SU-DHL-6 (cell line): Measurements from ENCODE around the gene TTLL11.
A peak's percentile ranks its signal among the peaks of the same experiment; 100 is the strongest.

Source experiments
- H2AFZ ChIP-seq: fragments of 200-600 bp; sonication (generic); 2 replicates; pipeline ENCODE4 v1.6.1; 2014; ENCODE audit warnings: low read depth, mild to moderate bottlenecking, moderate library complexity, mixed read lengths, antibody characterized with exemption, low read length; ENCODE audit not compliant: severe bottlenecking
- H3F3A ChIP-seq: fragments of 200-600 bp; shearing (Covaris generic); 2 replicates; pipeline ENCODE4 v1.6.0; 2016; ENCODE audit warnings: antibody characterized with exemption, mild to moderate bottlenecking; ENCODE audit not compliant: insufficient read depth
- H3K27ac ChIP-seq: fragments of 200-600 bp; sonication (generic); 2 replicates; pipeline ENCODE4 v1.5.1; 2016; ENCODE audit warnings: low read depth, mild to moderate bottlenecking, low read length, moderate library complexity, mixed read lengths
- H3K27me3 ChIP-seq: fragments of 200-600 bp; sonication (generic), shearing (Covaris generic); 2 replicates; pipeline ENCODE4 v1.6.0; 2014; ENCODE audit warnings: mild to moderate bottlenecking, low read length
- H3K36me3 ChIP-seq: fragments of 200-600 bp; sonication (generic); 2 replicates; pipeline ENCODE4 v1.6.1; 2014; ENCODE audit warnings: mild to moderate bottlenecking, low read length, mixed read lengths
- H3K4me2 ChIP-seq: fragments of 300-600, 200-600 bp; shearing (Covaris generic), sonication (generic); 2 replicates; pipeline ENCODE4 v1.6.0; 2014; ENCODE audit warnings: low read length, low read depth, mild to moderate bottlenecking; ENCODE audit not compliant: poor library complexity, severe bottlenecking
- H3K4me3 ChIP-seq: fragments of 200-600 bp; sonication (generic); 2 replicates; pipeline ENCODE4 v1.5.1; 2014; ENCODE audit warnings: antibody characterized with exemption, low read length, mild to moderate bottlenecking, mixed read lengths; ENCODE audit not compliant: insufficient read depth, poor library complexity, severe bottlenecking
- H3K79me2 ChIP-seq: fragments of 200-600 bp; sonication (generic); 2 replicates; pipeline ENCODE4 v1.6.1; 2014; ENCODE audit warnings: mild to moderate bottlenecking, low read length, moderate library complexity; ENCODE audit not compliant: insufficient read depth
- H3K9ac ChIP-seq: fragments of 200-600 bp; sonication (generic); 2 replicates; pipeline ENCODE4 v1.7.0; 2014; ENCODE audit warnings: mild to moderate bottlenecking, low read length
- H3K9me2 ChIP-seq: fragments of 200-600 bp; sonication (generic); replicated peaks from 2 replicates; pipeline ENCODE4 v1.6.1; 2014; ENCODE audit warnings: low read length; ENCODE audit not compliant: insufficient read depth
- H3K9me3 ChIP-seq: fragments of 200-600 bp; sonication (generic); 2 replicates; pipeline ENCODE4 v1.6.1; 2014; ENCODE audit warnings: low read length, mixed read lengths; ENCODE audit not compliant: insufficient read depth
- H4K20me1 ChIP-seq: fragments of 200-600 bp; sonication (generic); 2 replicates; pipeline ENCODE4 v1.6.1; 2014; ENCODE audit warnings: low read depth, mild to moderate bottlenecking, antibody characterized with exemption, low read length, moderate library complexity, mixed read lengths
- CTCF ChIP-seq: fragments of 200-600 bp; sonication (generic); IDR thresholded peaks from one replicate; pipeline ENCODE4 v1.5.1; 2017; ENCODE audit warnings: antibody characterized with exemption, mild to moderate bottlenecking, low read length, moderate library complexity; ENCODE audit not compliant: insufficient read depth, poor library complexity, severe bottlenecking
- EZH2phosphoT487 ChIP-seq: fragments of 200-600 bp; sonication (generic), shearing (Covaris generic); conservative IDR thresholded peaks from 2 replicates; pipeline ENCODE4 v1.6.1; 2018; ENCODE audit warnings: mild to moderate bottlenecking, antibody characterized with exemption, low read length, moderate library complexity, mixed read lengths

Gene TTLL11

GRCh38 chr9:121976751-121977150 lies 116.4 kb downstream of the TTLL11 start:
- no peaks in the 10 kb centered on the region for H4K20me1 ChIP-seq
- H3K36me3 ChIP-seq, result no peaks in the 10 kb centered on the region; the same call in 1 of the 2 replicates
- H3K4me3 ChIP-seq, result no peak overlapping the region
- no peak overlapping the region for H3K4me2 ChIP-seq
- no peak overlapping the region for H2AFZ ChIP-seq
- H3K9ac ChIP-seq, result no peak overlapping the region
- H3F3A ChIP-seq, result peaks cover 11% of the 10 kb centered on the region
- no peak overlapping the region for H3K27ac ChIP-seq
- H3K79me2 ChIP-seq, result no peaks in the 10 kb centered on the region
- H3K9me2 ChIP-seq, result no peaks in the 10 kb centered on the region
- H3K9me3 ChIP-seq, result no peaks in the 10 kb centered on the region
- TF ChIP-seq EZH2phosphoT487 (no peak), CTCF (no peak)
- H3K27me3 ChIP-seq, result no peaks in the 10 kb centered on the region

GRCh38 chr9:121975801-121976277 lies 117.3 kb downstream of the TTLL11 start:
- Histone ChIP-seq H3K27ac (no peak overlapping the region), H3K79me2 (no peaks in the 10 kb centered on the region), H3K27me3 (no peaks in the 10 kb centered on the region), H3F3A (peaks cover 11% of the 10 kb centered on the region), H4K20me1 (no peaks in the 10 kb centered on the region), H2AFZ (no peak overlapping the region), H3K9me3 (no peaks in the 10 kb centered on the region), H3K4me2 (no peak overlapping the region), H3K36me3 (no peaks in the 10 kb centered on the region; the same call in 1 of the 2 replicates), H3K9ac (no peak overlapping the region), H3K9me2 (no peaks in the 10 kb centered on the region), H3K4me3 (no peak overlapping the region)
- TF ChIP-seq EZH2phosphoT487 (no peak), CTCF (no peak)

GRCh38 chr9:121974421-121974820 lies 118.7 kb downstream of the TTLL11 start:
- TF ChIP-seq EZH2phosphoT487, result no peak
- no peak for TF ChIP-seq CTCF
- Histone ChIP-seq H3K27me3 (no peaks in the 10 kb centered on the region), H3K79me2 (no peaks in the 10 kb centered on the region), H3K27ac (no peak overlapping the region), H3K9ac (no peak overlapping the region), H3K36me3 (no peaks in the 10 kb centered on the region; the same call in 1 of the 2 replicates), H3K9me3 (no peaks in the 10 kb centered on the region), H3F3A (peaks cover 11% of the 10 kb centered on the region), H3K4me3 (no peak overlapping the region), H4K20me1 (no peaks in the 10 kb centered on the region), H3K9me2 (no peaks in the 10 kb centered on the region), H3K4me2 (peak overlapping the region; percentile 33), H2AFZ (no peak overlapping the region)
